ENCODE measurements around the gene SLC7A14.
A peak's percentile ranks its signal among the peaks of the same experiment; 100 is the strongest.

Gene SLC7A14

DNA sequence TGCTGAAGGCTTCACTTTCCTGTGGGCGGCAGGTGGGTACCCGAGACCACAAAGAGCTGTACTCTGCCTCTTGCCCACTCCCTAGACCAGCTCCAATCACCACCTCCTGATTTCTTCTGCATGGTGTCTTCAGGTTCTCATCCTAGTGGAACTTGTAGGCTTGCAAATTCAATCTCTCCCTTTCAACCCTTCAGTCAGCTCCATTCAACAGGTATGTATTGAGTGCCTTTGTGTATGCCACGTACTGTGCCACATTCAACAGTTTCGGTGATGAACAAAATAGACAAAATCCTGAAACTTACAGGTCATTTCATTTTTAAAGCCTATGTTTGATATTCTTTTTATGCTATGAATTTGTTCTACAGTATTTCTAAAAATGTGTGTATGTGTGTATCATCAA, 172.6 kb downstream of the SLC7A14 start:
- DNase-seq, result no peak
- peaks cover 7% of the 10 kb centered on the region for H3K4me1 Mint-ChIP-seq
- H3K27me3 Mint-ChIP-seq (ENCODE audit: low read depth, poor library complexity), result peaks cover 8% of the 10 kb centered on the region
- H3K9me3 Mint-ChIP-seq, result peaks cover 2% of the 10 kb centered on the region
- H3K27ac Mint-ChIP-seq, result no peak overlapping the region
- no peak overlapping the region for H3K4me3 Mint-ChIP-seq
- TF ChIP-seq, protein P1, sequence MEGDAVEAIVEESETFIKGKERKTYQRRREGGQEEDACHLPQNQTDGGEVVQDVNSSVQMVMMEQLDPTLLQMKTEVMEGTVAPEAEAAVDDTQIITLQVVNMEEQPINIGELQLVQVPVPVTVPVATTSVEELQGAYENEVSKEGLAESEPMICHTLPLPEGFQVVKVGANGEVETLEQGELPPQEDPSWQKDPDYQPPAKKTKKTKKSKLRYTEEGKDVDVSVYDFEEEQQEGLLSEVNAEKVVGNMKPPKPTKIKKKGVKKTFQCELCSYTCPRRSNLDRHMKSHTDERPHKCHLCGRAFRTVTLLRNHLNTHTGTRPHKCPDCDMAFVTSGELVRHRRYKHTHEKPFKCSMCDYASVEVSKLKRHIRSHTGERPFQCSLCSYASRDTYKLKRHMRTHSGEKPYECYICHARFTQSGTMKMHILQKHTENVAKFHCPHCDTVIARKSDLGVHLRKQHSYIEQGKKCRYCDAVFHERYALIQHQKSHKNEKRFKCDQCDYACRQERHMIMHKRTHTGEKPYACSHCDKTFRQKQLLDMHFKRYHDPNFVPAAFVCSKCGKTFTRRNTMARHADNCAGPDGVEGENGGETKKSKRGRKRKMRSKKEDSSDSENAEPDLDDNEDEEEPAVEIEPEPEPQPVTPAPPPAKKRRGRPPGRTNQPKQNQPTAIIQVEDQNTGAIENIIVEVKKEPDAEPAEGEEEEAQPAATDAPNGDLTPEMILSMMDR (IDR thresholded peaks at IDR 0.05), result no peak
- H3K36me3 Mint-ChIP-seq (ENCODE audit: low read depth), result no peaks in the 10 kb centered on the region

DNA sequence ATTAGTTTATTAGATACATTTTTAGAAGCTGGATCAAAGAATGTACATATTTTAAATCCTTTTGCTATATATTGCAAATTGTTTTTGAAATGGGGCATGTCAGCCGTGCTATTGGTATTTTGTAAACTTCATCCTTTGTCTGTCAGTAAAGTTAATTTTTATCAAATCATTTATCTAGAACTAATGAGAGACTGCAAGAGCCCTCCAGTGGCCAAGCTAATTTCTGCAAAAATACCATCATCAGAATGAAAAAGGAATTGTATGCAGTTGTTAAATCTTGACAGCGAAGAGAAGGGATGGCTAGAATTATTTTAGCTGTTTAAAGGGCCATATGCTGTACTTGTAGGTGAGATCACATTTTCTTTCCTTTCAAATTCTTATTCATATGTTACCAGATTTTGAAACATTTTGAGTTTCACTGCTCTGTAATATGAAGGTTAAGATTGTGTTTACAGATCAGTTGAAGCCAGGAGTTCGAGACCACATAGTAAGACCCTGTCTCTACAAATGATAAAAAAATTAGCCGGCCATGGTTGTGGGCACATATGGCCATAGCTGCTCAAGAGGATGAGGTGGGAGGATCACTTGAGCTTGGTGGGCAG, 175.3 kb downstream of the SLC7A14 start:
- H3K4me1 Mint-ChIP-seq, result no peaks in the 10 kb centered on the region
- DNase-seq, result no peak

More for the DNA sequence above, 175.3 kb downstream of the SLC7A14 start:
- H3K9me3 Mint-ChIP-seq, result no peaks in the 10 kb centered on the region
- H3K27ac Mint-ChIP-seq, result no peak overlapping the region
- TF ChIP-seq, protein P1 (IDR thresholded peaks at IDR 0.05), result peak; percentile 27
- no peaks in the 10 kb centered on the region for H3K36me3 Mint-ChIP-seq (ENCODE audit: low read depth)
- peaks cover 3% of the 10 kb centered on the region for H3K27me3 Mint-ChIP-seq (ENCODE audit: low read depth, poor library complexity)
- no peak overlapping the region for H3K4me3 Mint-ChIP-seq
